ENCODE results near the gene PILRA.
"Not testable (repeated sequence)": the region's sequence is repeated elsewhere in the genome, so short reads cannot be mapped to it uniquely, and the experiment has no call there.

PILRA gene

DNA sequence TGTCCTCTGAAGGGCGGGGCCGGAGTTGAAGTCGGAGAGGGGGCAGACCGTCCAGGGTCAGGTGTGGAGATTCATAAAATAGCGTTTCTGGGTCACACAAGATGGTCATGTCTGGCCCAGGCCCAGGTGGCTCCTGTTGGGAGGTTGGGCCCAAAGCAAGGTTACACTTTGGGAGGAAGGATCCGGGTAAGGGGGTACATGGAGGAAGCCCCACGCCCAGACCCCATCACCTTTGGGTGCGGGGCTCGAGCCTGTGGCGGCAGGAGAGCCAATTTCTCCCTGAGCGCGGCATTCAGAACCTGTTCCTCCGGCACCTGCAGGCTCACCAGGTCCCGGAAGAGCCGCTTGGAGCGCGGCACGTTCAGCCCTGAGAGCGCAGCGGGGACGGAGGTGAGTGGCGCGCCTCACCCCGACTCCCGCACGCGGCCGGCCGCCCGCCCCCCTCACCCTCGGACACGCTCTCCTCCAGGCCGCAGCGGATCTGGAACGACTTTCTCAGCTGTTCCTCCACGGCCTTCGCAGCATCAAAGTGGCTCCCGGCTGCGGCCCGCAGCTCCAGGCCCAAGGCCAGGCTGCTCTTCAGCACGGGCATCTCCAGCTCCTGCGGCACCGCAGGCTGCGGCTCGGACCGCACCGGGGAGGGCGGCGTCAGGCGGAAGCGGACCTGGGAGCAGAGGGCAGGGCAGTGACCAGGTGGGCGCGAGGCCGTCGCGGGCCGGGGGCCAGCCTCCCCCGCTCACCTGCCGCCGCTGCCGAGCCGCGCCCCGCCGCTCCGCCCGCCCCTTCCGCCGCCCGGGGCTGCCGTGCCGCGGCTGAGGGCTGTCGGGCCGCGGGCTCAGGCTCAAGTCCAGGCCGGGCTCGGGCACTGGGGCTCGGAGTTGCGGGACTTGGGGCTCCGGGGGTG is 62.4 kb downstream of the PILRA start:
- no peak for DNase-seq

DNA sequence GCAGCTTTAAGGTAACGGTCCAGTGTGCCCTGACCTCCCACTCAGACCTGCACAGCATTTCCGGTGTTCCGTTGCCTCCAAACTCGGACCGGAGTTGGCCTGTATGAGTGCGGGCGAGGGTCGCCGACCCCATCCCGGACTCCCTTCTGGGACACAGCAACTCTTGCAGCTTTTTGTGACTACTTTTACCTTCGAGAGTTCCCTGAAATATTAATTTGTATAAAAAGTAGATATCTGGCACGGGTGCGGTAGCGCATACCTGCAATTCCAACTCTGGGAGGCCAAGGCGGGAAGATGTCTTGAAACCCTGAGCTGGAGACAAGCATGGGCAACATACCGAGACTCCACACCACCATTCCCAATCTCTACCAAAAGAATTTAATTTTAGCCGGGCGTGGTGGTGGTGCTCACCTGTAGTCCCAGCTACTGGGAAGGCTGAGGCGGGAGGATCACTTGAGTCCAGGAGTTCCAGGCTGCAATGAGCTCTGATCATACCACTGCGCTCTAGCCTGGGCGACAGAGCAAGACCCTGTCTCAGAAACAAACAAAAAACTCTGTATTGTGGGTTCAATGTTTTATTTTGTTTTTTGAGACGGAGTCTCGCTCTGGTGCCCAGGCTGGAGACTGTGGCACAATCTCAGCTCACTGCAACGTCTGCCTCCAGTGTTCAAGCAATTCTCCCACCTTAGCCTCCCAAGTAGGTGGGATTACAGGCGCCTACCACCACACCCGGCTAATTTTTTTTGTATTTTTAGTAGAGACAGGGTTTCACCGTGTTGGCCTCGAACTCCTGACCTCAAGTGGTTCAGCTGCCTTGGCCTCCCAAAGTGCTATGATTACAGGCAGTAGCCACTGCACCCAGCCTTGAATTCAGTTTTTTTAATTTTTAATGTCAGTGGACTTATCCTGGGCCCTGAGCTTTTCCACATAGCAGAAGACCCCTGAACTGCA is 64.1 kb downstream of the PILRA start:
- DNase-seq, result no peak

DNA sequence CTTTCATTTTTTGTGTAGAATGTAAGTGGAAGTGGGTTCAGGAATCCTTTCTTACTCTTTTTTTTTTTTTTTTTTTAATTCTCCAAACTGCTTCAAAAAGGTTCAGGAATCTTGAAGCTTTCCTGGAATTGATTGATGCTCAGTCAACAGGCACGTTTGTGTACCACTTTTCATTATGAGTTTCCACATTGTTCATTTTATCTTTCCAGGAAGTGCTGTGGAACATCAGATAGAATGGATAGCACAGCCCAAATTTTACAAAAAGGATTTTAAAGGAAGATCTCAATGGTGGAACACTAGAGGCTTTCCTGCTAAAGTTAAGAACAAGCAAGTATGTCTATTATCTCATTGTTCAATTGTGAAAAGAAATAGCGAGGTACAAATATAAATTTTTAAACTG is 64.9 kb downstream of the PILRA start:
- no peak for DNase-seq

DNA sequence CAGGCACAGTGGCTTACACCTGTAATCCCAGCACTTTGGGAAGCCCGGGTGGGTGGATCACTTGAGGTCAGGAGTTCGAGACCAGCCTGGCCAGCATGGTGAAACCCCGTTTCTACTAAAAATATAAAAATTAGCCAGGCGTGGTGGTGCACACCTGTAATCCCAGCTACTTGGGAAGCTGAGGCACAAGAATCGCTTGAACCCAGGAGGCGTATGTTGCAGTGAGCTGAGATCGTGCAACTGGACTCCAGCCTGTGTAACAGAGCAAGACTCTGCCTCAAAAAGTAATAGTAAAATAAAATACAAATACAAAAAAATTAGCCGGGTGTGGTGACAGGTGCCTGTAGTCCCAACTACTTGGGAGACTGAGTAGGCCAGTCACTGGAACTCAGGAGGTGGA is 65.4 kb downstream of the PILRA start:
- DNase-seq, result not testable (repeated sequence)

DNA sequence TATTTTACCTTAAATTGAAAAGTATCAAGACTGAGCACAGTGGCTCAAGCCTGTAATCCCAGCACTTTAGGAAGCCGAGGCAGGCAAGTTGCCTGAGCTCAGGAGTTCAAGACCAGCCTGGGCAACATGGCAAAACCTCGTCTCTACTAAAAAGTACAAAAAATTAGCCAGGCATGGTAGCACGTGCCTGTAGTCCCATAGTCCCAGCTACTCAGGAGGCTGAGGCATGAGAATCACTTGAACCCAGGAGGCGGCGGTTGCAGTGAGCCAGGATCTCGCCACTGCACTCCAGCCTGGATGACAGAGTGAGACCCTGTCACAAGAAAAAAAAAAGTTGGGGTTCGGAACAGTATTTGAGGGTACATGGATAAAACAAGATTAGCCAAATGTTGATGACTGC is 66.0 kb downstream of the PILRA start:
- not testable (repeated sequence) for DNase-seq

DNA sequence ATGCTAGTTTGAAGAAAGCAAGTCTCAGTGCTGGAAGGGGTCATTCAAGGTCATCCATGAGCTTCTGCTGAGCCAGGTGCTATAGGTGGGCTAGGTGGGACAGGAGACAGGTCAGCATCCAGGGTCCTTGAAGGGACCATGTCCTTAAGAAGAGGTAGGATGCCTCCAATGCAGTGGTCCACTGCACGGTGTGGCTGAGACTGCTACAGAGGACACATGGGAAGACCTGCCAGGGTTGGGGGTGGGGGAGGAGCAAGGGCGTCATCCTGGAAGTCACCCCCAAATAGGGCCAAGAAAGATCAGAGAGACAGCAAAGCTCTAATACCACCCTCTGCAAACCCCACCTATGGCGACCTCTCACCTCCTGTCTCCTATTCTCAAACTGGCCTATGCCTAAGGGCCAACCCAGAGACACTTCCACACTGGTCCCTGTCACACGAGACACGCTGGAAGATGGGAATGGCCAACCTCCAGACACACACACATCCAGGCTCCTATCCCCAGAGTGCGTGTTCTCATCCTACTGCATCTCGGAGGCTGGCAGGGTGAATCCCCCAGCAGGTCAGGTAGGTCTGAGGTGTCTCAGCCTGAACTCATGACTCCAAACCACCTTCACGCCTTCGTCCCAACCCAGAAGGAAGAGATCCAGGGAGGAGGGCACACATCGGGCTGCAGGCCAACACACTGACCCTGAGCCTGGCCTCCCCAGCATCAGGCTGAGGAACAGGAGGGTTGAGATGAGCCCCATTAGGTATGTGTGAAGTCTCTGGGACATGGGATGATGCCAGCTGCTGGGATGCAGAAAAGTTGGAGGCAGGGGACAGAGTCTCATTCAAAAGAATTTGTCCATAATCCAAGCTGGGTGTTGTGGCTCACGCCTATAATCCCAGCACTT is 68.6 kb downstream of the PILRA start:
- no peak for DNase-seq

DNA sequence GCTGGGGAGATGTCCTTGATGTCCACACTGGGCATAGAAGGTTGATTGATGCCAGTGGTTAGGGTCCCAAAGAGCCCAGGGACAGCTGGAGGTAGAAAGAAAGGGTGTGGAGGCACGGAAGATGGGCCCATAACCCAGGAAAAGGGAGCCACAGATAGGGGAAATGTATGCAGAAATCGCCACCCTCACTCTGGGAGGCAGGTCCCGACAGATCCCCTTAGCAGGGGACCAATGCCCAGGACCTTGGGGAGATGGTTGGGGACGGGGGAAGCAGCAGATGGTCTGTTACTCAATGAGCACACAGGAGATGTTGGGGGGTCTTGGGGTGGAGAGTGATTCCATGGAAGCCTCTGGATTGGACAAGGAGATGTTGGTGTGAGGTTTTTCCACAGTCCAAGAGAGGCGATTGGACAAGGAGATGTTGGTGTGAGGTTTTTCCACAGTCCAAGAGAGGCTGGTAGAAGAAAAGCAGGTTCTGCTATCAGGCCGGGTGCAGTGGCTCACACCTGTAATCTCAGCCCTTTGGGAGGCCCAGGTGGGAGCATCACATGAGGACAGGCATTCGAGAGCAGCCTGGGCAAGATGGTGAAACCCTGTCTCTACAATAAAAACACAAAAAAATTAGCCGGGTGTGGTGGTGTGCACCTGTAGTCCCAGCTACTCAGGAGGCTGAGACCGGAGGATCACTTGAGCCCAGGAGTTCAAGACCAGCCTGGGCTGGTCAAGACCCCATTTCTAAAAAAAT is 70.0 kb downstream of the PILRA start:
- no peak for DNase-seq

DNA sequence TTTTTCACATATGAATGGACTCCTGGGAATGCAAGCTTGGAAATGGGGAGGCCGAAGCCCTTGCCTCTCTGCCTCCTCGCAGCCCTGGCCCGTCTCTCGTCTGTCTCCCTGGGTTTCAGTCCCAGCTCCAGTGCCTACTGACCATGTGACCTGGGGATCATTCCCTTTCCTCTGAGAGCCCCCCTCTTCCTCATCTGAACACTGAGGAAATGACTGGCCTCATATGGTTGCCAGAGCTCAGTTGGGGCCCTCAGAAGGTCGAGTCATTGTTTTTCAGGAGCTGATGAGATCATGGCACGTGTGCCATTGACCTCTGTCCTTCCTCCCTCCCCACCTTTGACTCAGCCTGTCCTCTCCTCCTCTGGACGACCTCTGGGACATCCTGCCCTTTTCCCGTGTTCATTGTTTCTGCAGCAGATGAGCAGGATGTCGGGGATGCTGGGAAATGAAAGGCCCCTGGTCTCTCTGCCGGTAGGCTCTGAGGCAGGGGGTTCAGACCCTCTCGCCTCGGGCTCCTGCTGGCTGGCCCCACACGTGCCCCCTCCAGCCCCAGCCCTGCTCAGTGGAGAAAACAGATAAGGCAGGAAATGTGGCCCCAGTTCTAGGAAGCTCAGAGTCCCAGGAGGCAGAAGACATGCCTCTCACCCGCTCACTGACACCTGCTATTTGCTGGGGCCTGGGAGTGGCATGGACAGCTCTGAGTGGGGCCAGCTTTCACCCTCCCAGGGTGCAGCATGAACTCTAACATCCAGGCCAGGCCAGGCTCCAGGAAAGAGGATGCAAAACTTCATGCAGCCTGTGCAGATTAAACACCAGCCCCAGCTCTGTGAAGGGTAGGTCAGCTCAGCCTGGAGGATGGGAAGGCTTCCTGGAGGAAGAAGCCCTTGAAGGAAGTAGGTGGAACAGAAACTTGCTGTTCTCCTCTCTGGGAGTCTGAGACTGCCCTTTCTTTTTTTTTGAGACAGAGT is 71.3 kb downstream of the PILRA start:
- DNase-seq, result no peak

DNA sequence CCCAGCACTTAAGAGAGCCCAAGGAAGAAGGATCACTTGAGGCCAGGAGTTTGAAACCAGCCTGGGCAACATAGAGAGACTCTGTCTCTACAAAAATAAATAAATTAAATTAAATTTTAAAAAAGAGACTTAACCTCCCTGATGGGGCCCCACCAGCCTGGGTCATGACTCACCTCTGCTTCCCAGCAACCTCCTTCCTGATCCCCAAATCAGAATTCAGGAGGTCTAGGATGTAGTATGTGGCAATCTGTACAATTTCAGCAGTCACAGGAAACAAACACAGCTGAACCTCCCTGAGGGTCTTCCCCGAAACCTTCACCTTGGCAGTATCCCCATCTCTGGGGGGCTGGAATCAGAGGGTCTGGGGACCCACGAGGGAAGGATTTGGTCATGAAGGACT is 72.8 kb downstream of the PILRA start:
- no peak for DNase-seq

DNA sequence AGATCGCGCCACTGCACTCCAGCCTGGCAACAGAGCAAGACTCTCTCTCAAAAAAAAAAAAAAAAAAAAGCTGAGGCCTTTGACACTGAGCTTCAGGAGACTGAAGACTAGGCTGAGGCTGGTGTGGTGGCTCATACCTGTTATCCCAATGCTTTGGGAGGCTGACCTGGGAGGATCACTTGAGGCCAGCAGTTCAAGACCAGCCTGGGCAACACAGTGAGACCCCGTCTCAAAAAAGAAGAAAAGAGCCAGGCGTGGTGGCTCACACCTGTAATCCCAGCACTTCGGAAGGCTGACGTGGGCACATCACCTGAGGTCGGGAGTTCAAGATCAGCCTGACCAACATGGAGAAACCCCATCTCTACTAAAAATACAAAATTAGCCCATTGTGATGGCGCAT is 74.1 kb downstream of the PILRA start:
- DNase-seq, result not testable (repeated sequence)

DNA sequence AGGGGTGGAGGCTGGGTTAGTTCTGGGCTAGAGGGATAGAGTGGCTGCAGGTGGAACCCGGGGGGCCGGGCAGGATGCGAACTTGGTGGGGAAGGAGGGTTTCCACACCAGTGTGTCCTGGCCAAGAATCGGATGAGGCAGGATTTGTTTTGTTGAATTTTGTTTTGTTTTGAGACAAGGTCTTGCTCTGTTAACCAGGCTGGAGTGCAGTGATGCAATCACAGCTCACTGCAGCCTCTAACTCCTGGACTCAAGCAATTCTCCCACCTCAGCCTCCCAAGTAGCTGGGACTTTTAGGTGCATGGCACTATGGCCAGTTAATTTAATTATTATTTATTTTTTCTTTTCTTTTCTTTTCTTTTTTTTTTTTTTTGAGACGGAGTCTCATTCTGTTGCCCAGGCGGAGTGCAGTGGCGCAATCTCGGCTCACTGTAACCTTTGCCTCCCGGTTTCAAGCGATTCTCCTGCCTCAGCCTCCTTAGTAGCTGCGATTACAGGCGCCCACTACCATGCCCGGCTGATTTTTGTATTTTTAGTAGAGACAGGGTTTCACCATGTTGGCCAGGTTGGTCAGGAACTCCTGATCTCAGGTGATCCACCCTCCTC is 76.0 kb downstream of the PILRA start:
- DNase-seq, result no peak
